Adrenal gland (tissue), 12 donors: ENCODE data around the gene KIZ. TPM values are rescaled to one million over a fixed set of nuclear protein-coding genes. Genes with fewer than 3 reads are reported as not detected.

ENCODE experiments used
- DNase-seq, 7 donors: peaks; one replicate each; pipeline ENCODE4 v3.0.0-alpha.2; 2019 to 2020
- H3K27ac ChIP-seq, 5 donors: fragments of 200-600 bp; sonication (generic) in 4 of 5; 1 replicate in 3 of 5; 2 replicates in 2 of 5; pipeline versions ENCODE4 v1.5.1 to v1.8.0; 2016 to 2020; ENCODE audit warnings: mild to moderate bottlenecking in 1 of 5
- H3K27me3 ChIP-seq: fragments of 200-600 bp; 2 replicates; pipeline ENCODE4 v1.8.0; 2021
- H3K36me3 ChIP-seq, 2 donors: fragments of 200-600 bp; replicated peaks in 1 of 2; 1 replicate in 1 of 2; 2 replicates in 1 of 2; pipeline versions ENCODE4 v1.5.1 to v1.8.0; 2018 to 2022
- H3K4me1 ChIP-seq, 2 donors: fragments of 200-600 bp; replicated peaks in 1 of 2; 1 replicate in 1 of 2; 2 replicates in 1 of 2; pipeline versions ENCODE4 v1.5.1 to v1.8.0; 2018 to 2021
- H3K4me3 ChIP-seq, 4 donors: fragments of 200-600 bp; sonication (generic) in 3 of 4; one replicate each; pipeline ENCODE4 v1.5.1; 2016 to 2018
- H3K9me3 ChIP-seq, 3 donors: fragments of 200-600 bp; sonication (generic) in 1 of 3; replicated peaks in 1 of 3; 1 replicate in 2 of 3; 2 replicates in 1 of 3; pipeline versions ENCODE4 v1.5.1 to v1.8.0; 2016 to 2021
- CTCF ChIP-seq, 6 experiments: fragments of 450-650 bp in 4 of 6; fragments of 200-600 bp in 2 of 6; sonication (generic) in 1 of 6; IDR thresholded peaks; 1 replicate in 5 of 6; 2 replicates in 1 of 6; pipeline versions ENCODE4 v1.5.1 to v1.8.0; 2016 to 2021; ENCODE audit warnings: antibody characterized with exemption in 6 of 6, mild to moderate bottlenecking in 2 of 6, moderate library complexity in 1 of 6
- POLR2A ChIP-seq, 2 donors: fragments of 450-650 bp; IDR thresholded peaks; one replicate each; pipeline ENCODE4 v1.6.1; 2017; ENCODE audit warnings: antibody characterized with exemption in 2 of 2, mild to moderate bottlenecking in 2 of 2, moderate library complexity in 1 of 2
- WGBS, 4 donors: extraction: QIAGEN DNeasy Blood & Tissue Kit in 2 of 4; methylation state at CpG; one replicate each; pipeline versions ENCODE4 v1.1.5 to v1.1.7; 2013 to 2017; 5-methylcytosine and 5-hydroxymethylcytosine counted together
- intact Hi-C, 2 donors: fragments of 100-400 bp; cut with DNase I; formaldehyde crosslinking; loops; one replicate each; pipeline versions ENCODE4 v1.14.1 to v1.15.0; 2022 to 2023
- polyA plus RNA-seq, 3 donors: library from polyadenylated mRNA; stranded (reverse); fragments of 200-250 nt in 2 of 3; fragments of 350-450 nt in 1 of 3; fragmentation: Illumina TruSeq in 1 of 3; extraction: RNeasy Lipid Tissue Mini Kit (QIAGEN cat#74804) in 1 of 3; gene quantifications; one replicate each; pipeline ENCODE4 v1.2.3, GENCODE V29; 2013 to 2014
- total RNA-seq, 9 donors: library from RNA; depleted of rRNA in 4 of 9; stranded (reverse); fragments of >200 nt in 4 of 9; fragments of 120-200 nt in 1 of 9; fragmentation: NEBNext Ultra II Directional in 1 of 9; extraction: Animal tissue kit (Norgen Biotek cat#: 25700) in 1 of 9; gene quantifications; one replicate each; pipeline versions ENCODE4 v1.1.0 to v1.2.4, GENCODE V29; 2013 to 2023
- donor health status: healthy with polysubstance abuse.
- donor health status: Bipolar disorder and iron deficiency.
- donor health status: DM: yes; HTN: yes; CAD: no.
- donor health status: DM: no; HTN: no; CAD: no.
- donor health status: DM: no; HTN: no; CAD: no.
- donor health status: DM: yes; HTN: yes; CAD: no.

The KIZ gene
- total and polyA plus RNA-seq, 12 donors: 10.4 to 62.9 (median 15.3) TPM

- Histone ChIP-seq H3K36me3 (no peaks in the 10 kb centered on the region), H3K27me3 (no peaks in the 10 kb centered on the region), H3K9me3 (no peaks in the 10 kb centered on the region), H3K27ac (no peak overlapping the region), H3K4me3 (no peak overlapping the region), H3K4me1 (no peaks in the 10 kb centered on the region)
- intact Hi-C loops: no loop called here
- TF ChIP-seq CTCF (IDR thresholded peaks at IDR 0.05) (no peak), POLR2A (IDR thresholded peaks at IDR 0.05) (no peak)
- 62 to 79% (median 74%) methylated on average over 8 of the region's 8 CpGs for WGBS, 4 donors
- DNase-seq: no peak
Measured at GRCh38 chr20:21273755-21274386, 148.0 kb downstream of the KIZ start.

GRCh38 chr20:21278829-21279228 is 152.9 kb downstream of the KIZ start:
- Histone ChIP-seq H3K4me3 (no peak overlapping the region), H3K27me3 (no peaks in the 10 kb centered on the region), H3K27ac (no peak overlapping the region), H3K9me3 (no peaks in the 10 kb centered on the region), H3K36me3 (no peaks in the 10 kb centered on the region), H3K4me1 (no peaks in the 10 kb centered on the region)
- no peak for DNase-seq
- TF ChIP-seq POLR2A (IDR thresholded peaks at IDR 0.05) (no peak), CTCF (IDR thresholded peaks at IDR 0.05) (no peak)
- intact Hi-C loops: no loop called here
- 94 to 100% (median 95%) methylated on average over 2 of the region's 2 CpGs for WGBS, 4 donors

GRCh38 chr20:21279706-21280521 is 154.0 kb downstream of the KIZ start:
- Histone ChIP-seq H3K4me3 (no peak overlapping the region), H3K9me3 (no peaks in the 10 kb centered on the region), H3K27ac (no peak overlapping the region), H3K36me3 (no peaks in the 10 kb centered on the region), H3K27me3 (no peaks in the 10 kb centered on the region), H3K4me1 (no peaks in the 10 kb centered on the region)
- 50 to 58% (median 56%) methylated on average over 7 of the region's 7 CpGs for WGBS, 4 donors
- TF ChIP-seq CTCF (IDR thresholded peaks at IDR 0.05) (no peak), POLR2A (IDR thresholded peaks at IDR 0.05) (no peak)
- intact Hi-C loops: no loop called here
- DNase-seq: no peak

GRCh38 chr20:21280522-21281016 is 154.7 kb downstream of the KIZ start:
- Histone ChIP-seq H3K36me3 (no peaks in the 10 kb centered on the region), H3K4me3 (no peak overlapping the region), H3K4me1 (no peaks in the 10 kb centered on the region), H3K27ac (no peak overlapping the region), H3K27me3 (no peaks in the 10 kb centered on the region), H3K9me3 (no peaks in the 10 kb centered on the region)
- TF ChIP-seq POLR2A (IDR thresholded peaks at IDR 0.05): no peak
- no peak for TF ChIP-seq CTCF (IDR thresholded peaks at IDR 0.05)
- intact Hi-C loops: no loop called here
- 60 to 68% (median 63%) methylated on average over 3 of the region's 3 CpGs for WGBS, 4 donors
- DNase-seq: no peak
